ENCODE measurements around the gene LARGE2. TPM values are rescaled to one million over a fixed set of nuclear protein-coding genes. Genes with fewer than 3 reads are reported as not detected.

The LARGE2 gene
- total and polyA plus RNA-seq, 2 donors (not counting 3 experiments of a cell fraction or from before 2014, with no cell fraction given): 0.06 TPM; not detected in 1

- Histone ChIP-seq H3K27ac (ENCODE audit: insufficient read depth, low read depth, low read length) (no peak overlapping the region), H3K4me1 (ENCODE audit: control insufficient read depth, extremely low read depth, insufficient read depth, low read length) (peaks cover 10% of the 10 kb centered on the region), H4K20me1 (replicated peaks; ENCODE audit: control insufficient read depth, extremely low read depth, insufficient read depth, low read length) (no peaks in the 10 kb centered on the region), H3K27me3 (ENCODE audit: control insufficient read depth in 2 of 2, insufficient read depth in 2 of 2, low read length in 2 of 2) (peaks cover 4 to 5% of the 10 kb centered on the region in 2 experiments), H2AFZ (ENCODE audit: low read depth, low read length) (no peak overlapping the region), H3K9me1 (replicated peaks; ENCODE audit: control insufficient read depth, extremely low read depth, insufficient read depth, low read length) (no peaks in the 10 kb centered on the region), H3K36me3 (ENCODE audit: control insufficient read depth in 2 of 2, extremely low read depth in 1 of 2, insufficient read depth in 2 of 2, low read length in 2 of 2) (no peaks in the 10 kb centered on the region), H3K9me3 (replicated peaks; ENCODE audit: control insufficient read depth, insufficient read depth, low read length) (no peaks in the 10 kb centered on the region), H3K9ac (replicated peaks; ENCODE audit: extremely low read depth, insufficient read depth, low read length) (no peak overlapping the region), H3K4me3 (replicated peaks in 1 of 3; ENCODE audit: insufficient read depth in 1 of 3, low read depth in 1 of 3, low read length in 3 of 3) (no peak overlapping the region), H3K4me2 (ENCODE audit: insufficient read depth, low read length) (no peak overlapping the region), H3K79me2 (ENCODE audit: control insufficient read depth, insufficient read depth, low read length) (no peaks in the 10 kb centered on the region)
- intact Hi-C loops (cut with micrococcal nuclease) (no loop called here), dilution Hi-C loops (cut with MboI; ENCODE audit: extremely low pct_ligation_motif_present, low sequenced_read_pairs) (no loop called here)
- CTCF ChIA-PET: no interaction called here
- POLR2A ChIA-PET: no interaction called here
- no TSS peak for BruUV-seq (replicated peaks)
- no peak for FAIRE-seq
- TF ChIP-seq FOS (IDR thresholded peaks at IDR 0.05; ENCODE audit: borderline replicate concordance, insufficient read depth, low read length) (no peak), MAX (IDR thresholded peaks at IDR 0.05; ENCODE audit: insufficient read depth, insufficient read length) (no peak), JUN (IDR thresholded peaks at IDR 0.05; ENCODE audit: borderline replicate concordance, insufficient read depth, insufficient read length, low read depth) (no peak), POLR2A (IDR thresholded peaks at IDR 0.05; ENCODE audit: low read depth, low read length) (no peak)
- TF ChIP-seq, protein P1, sequence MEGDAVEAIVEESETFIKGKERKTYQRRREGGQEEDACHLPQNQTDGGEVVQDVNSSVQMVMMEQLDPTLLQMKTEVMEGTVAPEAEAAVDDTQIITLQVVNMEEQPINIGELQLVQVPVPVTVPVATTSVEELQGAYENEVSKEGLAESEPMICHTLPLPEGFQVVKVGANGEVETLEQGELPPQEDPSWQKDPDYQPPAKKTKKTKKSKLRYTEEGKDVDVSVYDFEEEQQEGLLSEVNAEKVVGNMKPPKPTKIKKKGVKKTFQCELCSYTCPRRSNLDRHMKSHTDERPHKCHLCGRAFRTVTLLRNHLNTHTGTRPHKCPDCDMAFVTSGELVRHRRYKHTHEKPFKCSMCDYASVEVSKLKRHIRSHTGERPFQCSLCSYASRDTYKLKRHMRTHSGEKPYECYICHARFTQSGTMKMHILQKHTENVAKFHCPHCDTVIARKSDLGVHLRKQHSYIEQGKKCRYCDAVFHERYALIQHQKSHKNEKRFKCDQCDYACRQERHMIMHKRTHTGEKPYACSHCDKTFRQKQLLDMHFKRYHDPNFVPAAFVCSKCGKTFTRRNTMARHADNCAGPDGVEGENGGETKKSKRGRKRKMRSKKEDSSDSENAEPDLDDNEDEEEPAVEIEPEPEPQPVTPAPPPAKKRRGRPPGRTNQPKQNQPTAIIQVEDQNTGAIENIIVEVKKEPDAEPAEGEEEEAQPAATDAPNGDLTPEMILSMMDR (IDR thresholded peaks at IDR 0.05; ENCODE audit: extremely low read depth in 1 of 2, insufficient read depth in 1 of 2, low read depth in 1 of 2, low read length in 2 of 2): no peak
- DNase-seq (ENCODE audit: low read depth, low spot score): no peak
These were observed 19.7 kb upstream of the LARGE2 start for GRCh38 chr11:45902452-45903380.

All from endothelial cell of umbilical vein (primary cell).